Osteoblast (primary cell): ENCODE data around the gene RIMS1. TPM values are rescaled to one million over a fixed set of nuclear protein-coding genes. Genes with fewer than 3 reads are reported as not detected.

ENCODE experiments used
- DNase-seq: peaks from one replicate; pipeline ENCODE4 v3.0.0; 2011; ENCODE audit warnings: low spot score, mixed read lengths; ENCODE audit not compliant: insufficient read length; ENCODE audit errors: missing footprints
- H2AFZ ChIP-seq: 2 replicates; pipeline ENCODE4 v1.6.0; 2011; ENCODE audit warnings: mild to moderate bottlenecking, low read length
- H3K27ac ChIP-seq: 2 replicates; pipeline ENCODE4 v1.5.1; 2011; ENCODE audit warnings: mild to moderate bottlenecking, low read depth, low read length, moderate library complexity
- H3K27me3 ChIP-seq: 2 replicates; pipeline ENCODE4 v1.6.0; 2012; ENCODE audit warnings: mild to moderate bottlenecking, control low read depth, inconsistent platforms, low read length, moderate library complexity; ENCODE audit not compliant: insufficient read depth
- H3K36me3 ChIP-seq: 2 replicates; pipeline ENCODE4 v1.5.1; 2011; ENCODE audit warnings: mild to moderate bottlenecking, low read length, control low read depth, moderate library complexity; ENCODE audit not compliant: insufficient read depth
- H3K4me1 ChIP-seq: 2 replicates; pipeline ENCODE4 v1.5.1; 2011; ENCODE audit warnings: mild to moderate bottlenecking, low read length, control low read depth, moderate library complexity; ENCODE audit not compliant: insufficient read depth
- H3K4me2 ChIP-seq: 2 replicates; pipeline ENCODE4 v1.6.0; 2011; ENCODE audit warnings: mild to moderate bottlenecking, low read length; ENCODE audit not compliant: insufficient read depth
- H3K4me3 ChIP-seq: fragments of 200-600 bp; sonication (generic); 3 replicates; pipeline ENCODE4 v1.5.1; 2012; ENCODE audit warnings: mild to moderate bottlenecking, low read length, inconsistent platforms; ENCODE audit not compliant: insufficient read depth
- H3K79me2 ChIP-seq: 2 replicates; pipeline ENCODE4 v1.6.0; 2012; ENCODE audit warnings: mild to moderate bottlenecking, low read length, control low read depth, inconsistent platforms; ENCODE audit not compliant: insufficient read depth
- H3K9me3 ChIP-seq: 2 replicates; pipeline ENCODE4 v1.5.1; 2011; ENCODE audit warnings: low read depth, low read length, control low read depth
- H4K20me1 ChIP-seq: 2 replicates; pipeline ENCODE4 v1.6.0; 2012; ENCODE audit warnings: mild to moderate bottlenecking, low read length, control low read depth; ENCODE audit not compliant: insufficient read depth
- CTCF ChIP-seq: IDR thresholded peaks from 2 replicates; pipeline ENCODE4 v1.5.1; 2011; ENCODE audit warnings: mild to moderate bottlenecking, low read depth, low read length, moderate library complexity; ENCODE audit errors: extremely low read depth
- total RNA-seq: library from RNA; depleted of rRNA; stranded (reverse); fragments of >200 nt; gene quantifications from 2 replicates; pipeline ENCODE4 v1.2.3, GENCODE V29; 2012

The RIMS1 gene
- total RNA-seq, 1 donor, result 13.4 TPM

GRCh38 chr6:72219536-72219935 lies 333.2 kb downstream of the RIMS1 start:
- no peak for TF ChIP-seq CTCF
- Histone ChIP-seq H3K9me3 (no peaks in the 10 kb centered on the region), H3K27ac (no peak overlapping the region), H3K79me2 (no peaks in the 10 kb centered on the region), H3K4me1 (no peaks in the 10 kb centered on the region), H2AFZ (no peak overlapping the region), H3K36me3 (no peaks in the 10 kb centered on the region), H3K4me3 (no peak overlapping the region), H4K20me1 (no peaks in the 10 kb centered on the region), H3K4me2 (no peak overlapping the region), H3K27me3 (no peaks in the 10 kb centered on the region)
- no peak for DNase-seq

- Histone ChIP-seq H3K27ac (no peak overlapping the region), H3K9me3 (no peaks in the 10 kb centered on the region), H3K36me3 (no peaks in the 10 kb centered on the region), H3K27me3 (no peaks in the 10 kb centered on the region), H4K20me1 (no peaks in the 10 kb centered on the region), H2AFZ (no peak overlapping the region), H3K4me2 (no peak overlapping the region), H3K79me2 (no peaks in the 10 kb centered on the region), H3K4me1 (peaks cover 10% of the 10 kb centered on the region), H3K4me3 (no peak overlapping the region)
- no peak for TF ChIP-seq CTCF
- no peak for DNase-seq
These were observed 351.7 kb downstream of the RIMS1 start for GRCh38 chr6:72238021-72238420.

- Histone ChIP-seq H3K79me2 (no peaks in the 10 kb centered on the region), H3K36me3 (no peaks in the 10 kb centered on the region), H3K27me3 (no peaks in the 10 kb centered on the region), H3K4me1 (peaks cover 10% of the 10 kb centered on the region), H3K4me2 (no peak overlapping the region), H2AFZ (no peak overlapping the region), H4K20me1 (no peaks in the 10 kb centered on the region), H3K27ac (no peak overlapping the region), H3K9me3 (no peaks in the 10 kb centered on the region), H3K4me3 (no peak overlapping the region)
- TF ChIP-seq CTCF, result no peak
- DNase-seq, result peak; percentile 73
These were observed 352.6 kb downstream of the RIMS1 start for GRCh38 chr6:72238900-72239299.

- no peak overlapping the region for H3K4me2 ChIP-seq
- no peak overlapping the region for H3K27ac ChIP-seq
- H3K9me3 ChIP-seq, result no peaks in the 10 kb centered on the region
- no peaks in the 10 kb centered on the region for H3K79me2 ChIP-seq
- no peaks in the 10 kb centered on the region for H3K36me3 ChIP-seq
- TF ChIP-seq CTCF, result no peak
- peaks cover 5% of the 10 kb centered on the region for H3K4me1 ChIP-seq
- no peak overlapping the region for H2AFZ ChIP-seq
- H3K4me3 ChIP-seq, result no peak overlapping the region
- no peaks in the 10 kb centered on the region for H3K27me3 ChIP-seq
- no peak for DNase-seq
- H4K20me1 ChIP-seq, result no peaks in the 10 kb centered on the region
These were observed 359.2 kb downstream of the RIMS1 start for GRCh38 chr6:72245565-72245964.
